ENCODE data around the gene E4F1. TPM values are rescaled to one million over a fixed set of nuclear protein-coding genes. Genes with fewer than 3 reads are reported as not detected.

The E4F1 gene
- total RNA-seq, 2 donors from 2014 or later, result 24.5 to 29.6 TPM

DNA sequence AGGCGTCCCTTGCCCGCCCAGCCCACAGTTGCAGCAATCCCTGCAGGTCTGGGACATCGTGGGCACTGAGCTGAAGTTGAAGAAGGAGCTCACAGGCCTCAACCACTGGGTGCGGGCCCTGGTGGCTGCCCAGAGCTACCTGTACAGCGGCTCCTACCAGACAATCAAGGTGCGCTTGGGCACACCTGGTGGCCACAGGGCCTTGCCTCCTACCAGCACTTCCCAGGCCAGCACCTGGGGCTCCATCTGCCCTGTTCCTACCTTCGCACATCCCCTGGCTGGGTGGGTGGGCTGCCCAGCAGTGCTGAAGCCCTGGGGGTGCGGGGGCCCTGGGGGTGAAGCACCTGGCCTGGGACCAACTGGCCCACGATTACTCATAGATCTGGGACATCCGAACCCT lies 47.9 kb upstream of the E4F1 start:
- H3K36me3 ChIP-seq (ENCODE audit: control insufficient read depth, insufficient read depth, low read length), result peaks cover 9% of the 10 kb centered on the region
- no peak for TF ChIP-seq CTCF (conservative IDR thresholded peaks at IDR 0.05)
- H3K9me3 ChIP-seq (ENCODE audit: control insufficient read depth, low read length), result no peaks in the 10 kb centered on the region
- no peaks in the 10 kb centered on the region for H3K27me3 ChIP-seq (ENCODE audit: control insufficient read depth, insufficient read depth, low read length, poor library complexity, severe bottlenecking)
- no peaks in the 10 kb centered on the region for H3K4me1 ChIP-seq (ENCODE audit: control insufficient read depth, insufficient read depth, low read length)
- H3K4me1 Mint-ChIP-seq, result no peaks in the 10 kb centered on the region
- no peak overlapping the region for H3K4me3 ChIP-seq (ENCODE audit: low read length)
- no peak overlapping the region for H3K4me3 Mint-ChIP-seq
- WGBS, 2 experiments (ENCODE audit: insufficient coverage in 1 of 2, insufficient read length in 1 of 2), result 95 to 96% methylated on average over 9 to 10 of the region's 10 CpGs
- H3K27ac ChIP-seq (ENCODE audit: low read depth, low read length), result no peak overlapping the region
- no peak overlapping the region for H3K27ac Mint-ChIP-seq
- H3K27me3 Mint-ChIP-seq (ENCODE audit: insufficient read depth), result no peaks in the 10 kb centered on the region
- no peak for DNase-seq
- peaks cover 28% of the 10 kb centered on the region for H3K36me3 Mint-ChIP-seq (ENCODE audit: low read depth)
- H3K9me3 Mint-ChIP-seq, result no peaks in the 10 kb centered on the region
- no peak overlapping the region for H3K9ac ChIP-seq (ENCODE audit: extremely low read depth, low read length, poor library complexity, severe bottlenecking)

GRCh38 chr16:2176047-2176446 lies 47.3 kb upstream of the E4F1 start:
- Mint-ChIP-seq H3K4me1 (no peaks in the 10 kb centered on the region), H3K27me3 (ENCODE audit: insufficient read depth) (no peaks in the 10 kb centered on the region), H3K9me3 (no peaks in the 10 kb centered on the region), H3K4me3 (no peak overlapping the region), H3K27ac (no peak overlapping the region), H3K36me3 (ENCODE audit: low read depth) (peaks cover 28% of the 10 kb centered on the region)
- Histone ChIP-seq H3K9me3 (ENCODE audit: control insufficient read depth, low read length) (no peaks in the 10 kb centered on the region), H3K36me3 (ENCODE audit: control insufficient read depth, insufficient read depth, low read length) (peaks cover 9% of the 10 kb centered on the region), H3K27me3 (ENCODE audit: control insufficient read depth, insufficient read depth, low read length, poor library complexity, severe bottlenecking) (no peaks in the 10 kb centered on the region), H3K4me1 (ENCODE audit: control insufficient read depth, insufficient read depth, low read length) (no peaks in the 10 kb centered on the region), H3K27ac (ENCODE audit: low read depth, low read length) (no peak overlapping the region), H3K4me3 (ENCODE audit: low read length) (no peak overlapping the region), H3K9ac (ENCODE audit: extremely low read depth, low read length, poor library complexity, severe bottlenecking) (no peak overlapping the region)
- no peak for TF ChIP-seq CTCF (conservative IDR thresholded peaks at IDR 0.05)
- WGBS, 2 experiments (ENCODE audit: insufficient coverage in 1 of 2, insufficient read length in 1 of 2), result 96 to 99% methylated on average over 23 of the region's 23 CpGs
- DNase-seq, result no peak

DNA sequence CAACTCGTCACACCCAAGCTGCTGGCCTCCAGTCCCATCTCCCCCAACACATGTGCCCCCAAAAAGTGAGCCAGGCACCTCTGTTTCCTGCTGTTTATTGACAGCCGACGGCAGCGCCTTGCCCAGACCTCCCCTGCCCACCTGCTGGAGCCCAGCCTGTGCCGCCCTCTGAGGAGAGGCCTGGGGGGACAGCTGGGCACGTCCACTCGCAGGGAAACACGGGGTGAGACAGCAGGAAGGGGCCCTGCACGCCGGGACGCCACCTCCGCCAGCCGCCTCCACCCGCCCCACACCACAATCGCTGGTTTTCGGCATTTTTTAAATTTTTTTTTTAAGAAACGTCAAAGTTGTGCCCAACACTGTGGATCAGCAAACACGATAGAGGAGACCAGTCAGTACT lies 46.3 kb upstream of the E4F1 start:
- H3K27me3 Mint-ChIP-seq (ENCODE audit: insufficient read depth), result no peaks in the 10 kb centered on the region
- no peak for DNase-seq

More for the DNA sequence above, 46.3 kb upstream of the E4F1 start:
- no peaks in the 10 kb centered on the region for H3K4me1 Mint-ChIP-seq
- Histone ChIP-seq H3K9ac (ENCODE audit: extremely low read depth, low read length, poor library complexity, severe bottlenecking) (no peak overlapping the region), H3K4me1 (ENCODE audit: control insufficient read depth, insufficient read depth, low read length) (no peaks in the 10 kb centered on the region), H3K36me3 (ENCODE audit: control insufficient read depth, insufficient read depth, low read length) (peaks cover 5% of the 10 kb centered on the region), H3K27me3 (ENCODE audit: control insufficient read depth, insufficient read depth, low read length, poor library complexity, severe bottlenecking) (no peaks in the 10 kb centered on the region), H3K4me3 (ENCODE audit: low read length) (no peak overlapping the region), H3K27ac (ENCODE audit: low read depth, low read length) (no peak overlapping the region), H3K9me3 (ENCODE audit: control insufficient read depth, low read length) (no peaks in the 10 kb centered on the region)
- H3K36me3 Mint-ChIP-seq (ENCODE audit: low read depth), result peaks cover 24% of the 10 kb centered on the region
- WGBS, 2 experiments (ENCODE audit: insufficient coverage in 1 of 2, insufficient read length in 1 of 2), result 96 to 97% methylated on average over 8 to 18 of the region's 18 CpGs
- H3K27ac Mint-ChIP-seq, result no peak overlapping the region
- no peaks in the 10 kb centered on the region for H3K9me3 Mint-ChIP-seq
- TF ChIP-seq CTCF (conservative IDR thresholded peaks at IDR 0.05), result no peak
- no peak overlapping the region for H3K4me3 Mint-ChIP-seq

All from endodermal cell (in vitro differentiated cells).